ENCODE data around the gene RNASE2.

Gene RNASE2

GRCh38 chr14:20988717-20989470, 33.6 kb downstream of the RNASE2 start:
- ATAC-seq (replicated peaks; ENCODE audit: extremely low read depth, poor library complexity, severe bottlenecking): no peak
- Mint-ChIP-seq H3K27me3 (peaks cover 10% of the 10 kb centered on the region), H3K4me3 (peak overlapping the region; percentile 93), H3K4me1 (peaks cover 27% of the 10 kb centered on the region), H3K36me3 (ENCODE audit: insufficient read depth) (peaks cover 24% of the 10 kb centered on the region), H3K27ac (ENCODE audit: low read depth) (no peak overlapping the region), H3K9me3 (no peaks in the 10 kb centered on the region)
- DNase-seq (ENCODE audit: low spot score in 2 of 2): no peak

GRCh38 chr14:20989471-20989786, 34.1 kb downstream of the RNASE2 start:
- no peaks in the 10 kb centered on the region for H3K9me3 Mint-ChIP-seq
- peaks cover 29% of the 10 kb centered on the region for H3K36me3 Mint-ChIP-seq (ENCODE audit: insufficient read depth)
- no peak for ATAC-seq (replicated peaks; ENCODE audit: extremely low read depth, poor library complexity, severe bottlenecking)
- peak overlapping the region; percentile 93 for H3K4me3 Mint-ChIP-seq
- H3K4me1 Mint-ChIP-seq: peaks cover 29% of the 10 kb centered on the region
- no peak for DNase-seq (ENCODE audit: low spot score in 2 of 2)
- H3K27ac Mint-ChIP-seq (ENCODE audit: low read depth): peak overlapping the region; percentile 92
- H3K27me3 Mint-ChIP-seq: peaks cover 10% of the 10 kb centered on the region

DNA sequence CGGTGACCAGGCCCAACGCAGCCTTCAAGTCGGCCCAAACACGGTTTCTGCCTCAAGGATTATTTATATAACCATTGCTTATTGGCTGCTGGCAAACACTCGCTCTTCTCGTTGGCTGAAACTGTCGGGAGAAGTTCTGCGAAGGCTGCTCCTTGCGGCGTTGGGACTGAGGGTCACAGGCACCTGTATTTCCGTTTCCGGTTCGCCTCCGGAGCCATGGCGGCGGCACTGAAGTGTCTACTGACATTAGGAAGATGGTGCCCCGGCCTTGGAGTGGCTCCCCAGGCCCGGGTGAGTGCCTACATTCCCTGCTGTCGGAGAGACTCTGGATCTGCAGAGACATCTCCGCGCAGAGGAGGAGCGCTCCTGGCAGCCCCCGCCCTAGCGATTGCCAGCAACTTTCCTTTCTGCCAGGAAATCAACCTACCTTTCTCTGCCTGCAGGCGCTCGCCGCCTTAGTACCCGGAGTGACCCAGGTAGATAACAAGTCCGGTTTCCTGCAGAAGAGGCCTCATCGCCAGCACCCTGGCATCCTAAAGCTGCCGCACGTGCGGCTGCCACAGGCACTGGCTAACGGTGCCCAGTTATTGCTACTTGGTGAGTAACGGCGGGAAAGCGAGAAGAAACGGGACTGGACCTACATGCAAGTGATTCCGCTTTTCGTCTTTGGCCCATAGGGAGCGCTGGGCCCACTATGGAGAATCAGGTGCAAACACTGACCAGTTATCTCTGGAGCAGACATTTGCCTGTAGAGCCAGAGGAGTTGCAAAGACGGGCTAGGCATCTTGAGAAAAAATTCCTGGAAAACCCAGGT, 34.7 kb downstream of the RNASE2 start, which contains the start of gene METTL17:
Gene METTL17 (plus strand): TSS at position 194 of the 814 bp plus-strand sequence. CDS start 23 bp downstream, at position 217.
- peak within 1 kb of the TSS; percentile 92 for H3K27ac Mint-ChIP-seq (ENCODE audit: low read depth)
- H3K27me3 Mint-ChIP-seq: peaks cover 6% of the 10 kb centered on the region
- ATAC-seq (replicated peaks; ENCODE audit: extremely low read depth, poor library complexity, severe bottlenecking): peak; percentile 92
- peak within 1 kb of the TSS; percentile 93 for H3K4me3 Mint-ChIP-seq
- DNase-seq (ENCODE audit: low spot score in 2 of 2): peak; percentile 64 to 70
- no peaks in the 10 kb centered on the region for H3K9me3 Mint-ChIP-seq
- H3K4me1 Mint-ChIP-seq: peaks cover 29% of the 10 kb centered on the region
- peaks cover 35% of the 10 kb centered on the region for H3K36me3 Mint-ChIP-seq (ENCODE audit: insufficient read depth)

GRCh38 chr14:20996521-20996920, 41.2 kb downstream of the RNASE2 start:
- ATAC-seq (replicated peaks; ENCODE audit: extremely low read depth, poor library complexity, severe bottlenecking) (no peak), DNase-seq (ENCODE audit: low spot score in 2 of 2) (no peak)
- no peak overlapping the region for H3K4me3 Mint-ChIP-seq
- no peaks in the 10 kb centered on the region for H3K9me3 Mint-ChIP-seq
- H3K27ac Mint-ChIP-seq (ENCODE audit: low read depth): no peak overlapping the region
- no peaks in the 10 kb centered on the region for H3K27me3 Mint-ChIP-seq
- H3K4me1 Mint-ChIP-seq: peaks cover 11% of the 10 kb centered on the region
- H3K36me3 Mint-ChIP-seq (ENCODE audit: insufficient read depth): peaks cover 48% of the 10 kb centered on the region

DNA sequence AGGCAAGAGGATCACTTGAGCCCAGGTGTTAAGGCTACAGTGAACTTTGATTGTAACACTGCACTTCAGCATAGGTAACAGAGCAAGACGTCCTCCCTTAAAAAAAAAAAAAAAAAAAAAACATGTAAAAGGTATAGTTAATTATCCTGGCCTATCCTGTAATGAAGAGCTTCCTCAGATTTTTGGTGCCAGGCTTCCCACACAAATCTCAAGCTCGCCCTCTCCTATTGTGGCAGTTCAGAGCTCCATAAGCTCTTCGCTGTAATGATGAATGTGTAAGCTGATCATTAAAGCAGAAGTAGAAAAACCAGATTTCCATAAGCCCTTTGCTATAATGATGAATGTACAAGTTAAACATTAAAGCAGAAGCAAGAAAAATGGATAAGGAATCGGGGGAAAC, 41.8 kb downstream of the RNASE2 start:
- Mint-ChIP-seq H3K36me3 (ENCODE audit: insufficient read depth) (peaks cover 45% of the 10 kb centered on the region), H3K27me3 (no peaks in the 10 kb centered on the region), H3K4me1 (peaks cover 5% of the 10 kb centered on the region), H3K4me3 (no peak overlapping the region), H3K9me3 (no peaks in the 10 kb centered on the region), H3K27ac (ENCODE audit: low read depth) (no peak overlapping the region)
- ATAC-seq (replicated peaks; ENCODE audit: extremely low read depth, poor library complexity, severe bottlenecking) (no peak), DNase-seq (ENCODE audit: low spot score in 2 of 2) (no peak)

GRCh38 chr14:20997564-20997963, 42.3 kb downstream of the RNASE2 start:
- Mint-ChIP-seq H3K4me3 (no peak overlapping the region), H3K36me3 (ENCODE audit: insufficient read depth) (peaks cover 41% of the 10 kb centered on the region), H3K27me3 (no peaks in the 10 kb centered on the region), H3K27ac (ENCODE audit: low read depth) (no peak overlapping the region), H3K4me1 (peaks cover 5% of the 10 kb centered on the region), H3K9me3 (no peaks in the 10 kb centered on the region)
- DNase-seq (ENCODE audit: low spot score in 2 of 2) (no peak), ATAC-seq (replicated peaks; ENCODE audit: extremely low read depth, poor library complexity, severe bottlenecking) (no peak)

DNA sequence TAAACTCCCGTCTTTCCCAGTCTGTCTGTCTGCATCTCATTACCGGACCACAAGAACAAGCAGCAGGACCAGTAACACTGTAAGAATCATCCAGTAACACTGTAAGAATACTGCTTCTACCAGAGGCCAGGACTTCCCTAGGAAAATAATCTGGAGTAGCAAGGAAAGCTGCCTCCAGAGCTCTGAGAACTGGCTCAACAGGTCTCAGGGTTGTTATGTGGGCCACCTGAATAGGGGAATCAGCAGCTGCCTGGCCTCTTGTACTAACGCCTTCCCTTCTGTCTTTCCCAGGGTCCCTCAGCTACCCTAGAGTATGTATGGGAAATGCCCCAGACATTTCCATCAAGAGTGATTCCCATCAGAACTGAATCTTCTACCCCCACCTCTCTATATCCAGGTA, 42.9 kb downstream of the RNASE2 start:
- Mint-ChIP-seq H3K9me3 (no peaks in the 10 kb centered on the region), H3K36me3 (ENCODE audit: insufficient read depth) (peaks cover 39% of the 10 kb centered on the region), H3K4me1 (peaks cover 5% of the 10 kb centered on the region), H3K4me3 (no peak overlapping the region), H3K27me3 (no peaks in the 10 kb centered on the region), H3K27ac (ENCODE audit: low read depth) (no peak overlapping the region)
- no peak for DNase-seq (ENCODE audit: low spot score in 2 of 2)
- ATAC-seq (replicated peaks; ENCODE audit: extremely low read depth, poor library complexity, severe bottlenecking): no peak

GRCh38 chr14:20998674-20999366, 43.5 kb downstream of the RNASE2 start, which contains the start of gene SLC39A2:
Gene SLC39A2, plus strand, starts transcription at chr14:20999293. Its CDS starts 154 bp downstream, at chr14:20999447.
- no peak within 1 kb of the TSS for H3K4me3 Mint-ChIP-seq
- DNase-seq (ENCODE audit: low spot score in 2 of 2) (no peak), ATAC-seq (replicated peaks; ENCODE audit: extremely low read depth, poor library complexity, severe bottlenecking) (no peak)
- peaks cover 3% of the 10 kb centered on the region for H3K4me1 Mint-ChIP-seq
- no peaks in the 10 kb centered on the region for H3K9me3 Mint-ChIP-seq
- H3K36me3 Mint-ChIP-seq (ENCODE audit: insufficient read depth): peaks cover 35% of the 10 kb centered on the region
- no peaks in the 10 kb centered on the region for H3K27me3 Mint-ChIP-seq
- H3K27ac Mint-ChIP-seq (ENCODE audit: low read depth): no peak within 1 kb of the TSS

DNA sequence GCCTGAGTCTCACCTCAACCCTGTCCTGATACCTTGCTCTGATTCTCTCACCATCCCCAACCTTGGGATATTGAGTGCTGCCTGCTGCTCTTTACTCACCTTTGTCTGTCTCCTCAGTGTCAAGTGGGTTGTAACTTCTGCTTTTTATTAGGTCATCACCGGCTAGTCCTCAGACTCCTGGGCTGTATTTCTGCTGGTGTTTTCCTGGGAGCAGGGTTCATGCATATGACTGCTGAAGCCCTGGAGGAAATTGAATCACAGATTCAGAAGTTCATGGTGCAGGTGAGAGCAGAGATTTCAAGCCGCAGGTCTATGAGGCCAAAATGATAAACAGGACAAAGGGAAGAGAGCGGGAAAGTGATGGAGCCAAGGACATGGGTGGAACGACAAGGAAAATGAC, 44.3 kb downstream of the RNASE2 start:
- Mint-ChIP-seq H3K27ac (ENCODE audit: low read depth) (no peak overlapping the region), H3K4me3 (no peak overlapping the region)
- ATAC-seq (replicated peaks; ENCODE audit: extremely low read depth, poor library complexity, severe bottlenecking): no peak

GRCh38 chr14:21001218-21001617, 45.9 kb downstream of the RNASE2 start:
- no peak for ATAC-seq (replicated peaks; ENCODE audit: extremely low read depth, poor library complexity, severe bottlenecking)
- Mint-ChIP-seq H3K4me3 (no peak overlapping the region), H3K27ac (ENCODE audit: low read depth) (no peak overlapping the region), H3K9me3 (no peaks in the 10 kb centered on the region), H3K36me3 (ENCODE audit: insufficient read depth) (peaks cover 16% of the 10 kb centered on the region), H3K27me3 (no peaks in the 10 kb centered on the region), H3K4me1 (no peaks in the 10 kb centered on the region)
- DNase-seq (ENCODE audit: low spot score in 2 of 2): no peak

More for the DNA sequence above, 44.3 kb downstream of the RNASE2 start:
- Mint-ChIP-seq H3K36me3 (ENCODE audit: insufficient read depth) (peaks cover 27% of the 10 kb centered on the region), H3K9me3 (no peaks in the 10 kb centered on the region), H3K4me1 (no peaks in the 10 kb centered on the region), H3K27me3 (no peaks in the 10 kb centered on the region)
- no peak for DNase-seq (ENCODE audit: low spot score in 2 of 2)

DNA sequence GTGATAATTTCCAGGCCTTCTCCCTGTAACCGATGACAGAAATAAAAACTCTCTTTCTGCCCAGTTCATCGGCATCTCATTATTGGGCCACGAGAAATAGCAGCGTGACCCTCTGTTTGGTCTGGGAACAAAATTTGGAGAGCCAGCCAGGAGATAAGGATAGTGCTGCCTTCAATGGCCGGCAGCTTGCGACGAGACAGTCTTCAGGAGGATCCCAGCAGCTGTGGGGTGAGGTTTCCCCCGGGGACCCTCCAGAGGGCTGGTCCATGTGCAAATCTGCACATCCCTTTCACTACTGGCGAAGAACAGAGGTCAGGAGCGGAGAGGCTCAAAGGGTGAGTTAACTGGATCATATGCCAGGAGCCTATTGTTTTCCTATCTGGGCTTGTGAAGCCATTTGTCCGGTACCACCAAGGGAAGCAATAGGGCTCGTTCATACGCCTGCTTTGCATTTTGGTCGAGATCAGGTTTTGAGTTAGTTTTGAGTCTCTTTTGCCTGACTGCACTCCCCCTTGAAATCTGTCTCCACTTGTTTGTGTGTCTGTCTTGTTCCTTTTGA, 48.6 kb downstream of the RNASE2 start:
- peaks cover under 1% of the 10 kb centered on the region for H3K27me3 Mint-ChIP-seq
- no peak overlapping the region for H3K4me3 Mint-ChIP-seq
- ATAC-seq (replicated peaks; ENCODE audit: extremely low read depth, poor library complexity, severe bottlenecking) (no peak), DNase-seq (ENCODE audit: low spot score in 2 of 2) (no peak)
- H3K27ac Mint-ChIP-seq (ENCODE audit: low read depth): no peak overlapping the region
- no peaks in the 10 kb centered on the region for H3K4me1 Mint-ChIP-seq
- H3K36me3 Mint-ChIP-seq (ENCODE audit: insufficient read depth): peaks cover 3% of the 10 kb centered on the region
- no peaks in the 10 kb centered on the region for H3K9me3 Mint-ChIP-seq

All from central memory CD8-positive, alpha-beta T cell (primary cell).